IMR-90 (cell line): ENCODE measurements around the gene PIGZ. TPM values are rescaled to one million over a fixed set of nuclear protein-coding genes. Genes with fewer than 3 reads are reported as not detected.

ENCODE experiments used
- ATAC-seq: fragments of 200-7000 bp; cut with Tn5 transposase; 2 replicates; pipeline ENCODE4 v1.9.1; 2020; ENCODE audit warnings: low read depth, mild to moderate bottlenecking, moderate library complexity
- BruUV-seq: library from RNA; stranded (reverse); fragments of 400-500 nt; replicated peaks from 2 replicates; lab custom pipeline; 2021; lab: Mats Ljungman, UMichigan
- CTCF ChIA-PET: fragments of 300-600 bp; formaldehyde crosslinking; extraction: SDS; loops from one replicate; lab custom pipeline; 2021; ENCODE audit warnings: antibody characterized with exemption; lab: Yijun Ruan, JAX
- POLR2A ChIA-PET: fragments of 300-600 bp; sonication (Branson Sonifier 250); formaldehyde crosslinking; loops from one replicate; lab custom pipeline; 2022; ENCODE audit warnings: antibody characterized with exemption; ENCODE audit not compliant: unreplicated experiment; lab: Charles Lee
- DNase-seq: peaks from one replicate; pipeline ENCODE4 v3.0.0; 2013
- H2AFZ ChIP-seq: replicated peaks from 2 replicates; pipeline ENCODE3; 2013; ENCODE audit warnings: low read length, mild to moderate bottlenecking; ENCODE audit not compliant: poor library complexity
- H2AK5ac ChIP-seq: 2 replicates; pipeline ENCODE4 v1.6.1; 2013; ENCODE audit warnings: low read depth, low read length, inconsistent platforms
- H2AK9ac ChIP-seq: replicated peaks from 2 replicates; pipeline ENCODE3; 2013; ENCODE audit warnings: mild to moderate bottlenecking, low read depth, low read length, moderate library complexity; ENCODE audit not compliant: poor library complexity
- H2BK120ac ChIP-seq: 2 replicates; pipeline ENCODE4 v1.6.1; 2013; ENCODE audit warnings: low read depth, low read length, inconsistent platforms
- H2BK15ac ChIP-seq: 3 replicates; pipeline ENCODE4 v1.6.1; 2013; ENCODE audit warnings: low read depth, low read length, inconsistent platforms
- H2BK20ac ChIP-seq: 2 replicates; pipeline ENCODE4 v1.6.1; 2013; ENCODE audit warnings: low read depth, mild to moderate bottlenecking, inconsistent platforms, low read length, moderate library complexity
- H2BK5ac ChIP-seq: 2 replicates; pipeline ENCODE4 v1.6.1; 2013; ENCODE audit warnings: mild to moderate bottlenecking, low read depth, low read length, inconsistent platforms; ENCODE audit not compliant: poor library complexity, severe bottlenecking
- H3K14ac ChIP-seq: replicated peaks from 2 replicates; pipeline ENCODE4 v1.6.1; 2013; ENCODE audit warnings: low read depth, low read length, inconsistent platforms
- H3K18ac ChIP-seq: 2 replicates; pipeline ENCODE4 v1.6.1; 2013; ENCODE audit warnings: low read depth, low read length, control low read depth
- H3K23ac ChIP-seq: 2 replicates; pipeline ENCODE4 v1.6.1; 2013; ENCODE audit warnings: low read depth, low read length, inconsistent platforms
- H3K27ac ChIP-seq: 2 replicates; pipeline ENCODE4 v1.5.1; 2013; ENCODE audit warnings: mild to moderate bottlenecking, control low read depth, low read length; ENCODE audit not compliant: insufficient read depth
- H3K27me3 ChIP-seq: 2 replicates; pipeline ENCODE4 v1.6.1; 2013; ENCODE audit warnings: low read length; ENCODE audit not compliant: control insufficient read depth, insufficient read depth
- H3K36me3 ChIP-seq: 2 replicates; pipeline ENCODE4 v1.6.1; 2013; ENCODE audit warnings: low read length, mixed read lengths; ENCODE audit not compliant: control insufficient read depth, insufficient read depth
- H3K4ac ChIP-seq: 2 replicates; pipeline ENCODE4 v1.6.1; 2013; ENCODE audit warnings: low read depth, low read length, inconsistent platforms
- H3K4me1 ChIP-seq: 2 replicates; pipeline ENCODE4 v1.6.1; 2013; ENCODE audit warnings: low read length, mixed read lengths; ENCODE audit not compliant: control insufficient read depth, insufficient read depth
- H3K4me2 ChIP-seq: 2 replicates; pipeline ENCODE4 v1.6.1; 2013; ENCODE audit warnings: low read depth, mild to moderate bottlenecking, control low read depth, low read length, moderate library complexity
- H3K4me3 ChIP-seq: 2 replicates; pipeline ENCODE4 v1.5.1; 2013; ENCODE audit warnings: low read depth, mild to moderate bottlenecking, control low read depth, low read length, moderate library complexity; ENCODE audit not compliant: insufficient read depth
- H3K56ac ChIP-seq: 2 replicates; pipeline ENCODE4 v1.6.1; 2013; ENCODE audit warnings: low read length, inconsistent platforms; ENCODE audit not compliant: insufficient read depth; ENCODE audit errors: extremely low read depth
- H3K79me1 ChIP-seq, 2 experiments: 2 replicates each; pipeline ENCODE4 v1.6.1; 2013; ENCODE audit warnings: low read length in 2 of 2, inconsistent platforms in 1 of 2, low read depth in 1 of 2
- H3K9ac ChIP-seq: 2 replicates; pipeline ENCODE4 v1.6.1; 2013; ENCODE audit warnings: low read depth, low read length, control low read depth
- H3K9me1 ChIP-seq: 2 replicates; pipeline ENCODE4 v1.6.1; 2013; ENCODE audit warnings: low read length, inconsistent platforms; ENCODE audit not compliant: insufficient read depth
- H3K9me3 ChIP-seq: 2 replicates; pipeline ENCODE4 v1.6.1; 2013; ENCODE audit warnings: low read length; ENCODE audit not compliant: control insufficient read depth, insufficient read depth
- H4K20me1 ChIP-seq: 2 replicates; pipeline ENCODE4 v1.6.1; 2013; ENCODE audit warnings: low read length, inconsistent platforms; ENCODE audit not compliant: insufficient read depth
- H4K5ac ChIP-seq: 2 replicates; pipeline ENCODE4 v1.6.1; 2013; ENCODE audit warnings: mild to moderate bottlenecking, low read depth, low read length, control low read depth
- H4K8ac ChIP-seq, 2 experiments: 2 replicates each; pipeline ENCODE4 v1.6.1; 2013; ENCODE audit warnings: low read depth in 2 of 2, low read length in 2 of 2, control low read depth in 1 of 2, inconsistent platforms in 1 of 2
- H4K91ac ChIP-seq: 2 replicates; pipeline ENCODE4 v1.6.1; 2013; ENCODE audit warnings: low read depth, low read length, inconsistent platforms; ENCODE audit not compliant: insufficient read depth
- BHLHE40 ChIP-seq: fragments of 150-350 bp; IDR thresholded peaks from 2 replicates; pipeline ENCODE4 v1.6.1; 2016; ENCODE audit warnings: mild to moderate bottlenecking, low read depth, low read length
- FOS ChIP-seq: fragments of 150-350 bp; IDR thresholded peaks from 2 replicates; pipeline ENCODE4 v1.6.1; 2016; ENCODE audit warnings: low read depth, low read length
- NFE2L2 ChIP-seq: fragments of 150-350 bp; IDR thresholded peaks from 2 replicates; pipeline ENCODE4 v1.6.1; 2016; ENCODE audit warnings: low read depth, mild to moderate bottlenecking, low read length
- RFX5 ChIP-seq: IDR thresholded peaks from 2 replicates; pipeline ENCODE4 v1.8.0; 2012; ENCODE audit warnings: low read depth, mild to moderate bottlenecking, low read length, moderate library complexity
- WGBS, 2 experiments: methylation state at CpG; one replicate each; pipeline versions ENCODE4 v1.1.5 to v1.1.7; 2013; ENCODE audit warnings: missing lambda C conversion rate in 2 of 2; ENCODE audit not compliant: insufficient read length in 1 of 2; ENCODE audit errors: extremely low coverage in 2 of 2; 5-methylcytosine and 5-hydroxymethylcytosine counted together
- dilution Hi-C: fragments of 300-500 bp; cut with HindIII; formaldehyde crosslinking; loops from one replicate; pipeline ENCODE4 v1.14.3; 2018; ENCODE audit warnings: low sequenced_read_pairs; ENCODE audit not compliant: unreplicated experiment
- in situ Hi-C: fragments of 300-500 bp; cut with MboI; formaldehyde crosslinking; loops from 3 replicates; pipeline ENCODE4 v1.14.3; 2019; ENCODE audit warnings: low sequenced_read_pairs, inconsistent platforms, mixed read lengths
- intact Hi-C: fragments of 100-400 bp; cut with micrococcal nuclease; formaldehyde crosslinking; loops from 2 replicates; pipeline ENCODE4 v1.10.0; 2022
- polyA plus RNA-seq, 3 experiments: library from polyadenylated mRNA; depleted of rRNA; stranded (reverse); fragments of >200 nt; gene quantifications; 2 replicates each; pipeline ENCODE4 v1.2.3, GENCODE V29; 2012; ENCODE audit warnings: low replicate concordance in 1 of 3
- total RNA-seq: library from RNA; depleted of rRNA; stranded (reverse); fragments of >200 nt; gene quantifications from 2 replicates; pipeline ENCODE4 v1.2.3, GENCODE V29; 2012

Gene PIGZ
- total and polyA plus RNA-seq, 2 of the 4 experiments (the other 2 are of a cell fraction): 0.18 to 0.86 TPM

- DNase-seq: no peak
- H3K9ac ChIP-seq: no peak overlapping the region
- CTCF ChIA-PET: no interaction called here
- dilution Hi-C loops: no loop called here
- H2BK5ac ChIP-seq: no peak overlapping the region
- no peak for TF ChIP-seq NFE2L2
- no peak for TF ChIP-seq FOS
- no peak for TF ChIP-seq BHLHE40
- no peak for TF ChIP-seq RFX5
- no peak overlapping the region for H3K56ac ChIP-seq
- no peak overlapping the region for H4K5ac ChIP-seq
- H3K23ac ChIP-seq: no peak overlapping the region
- no peaks in the 10 kb centered on the region; the same call in 1 of the 2 replicates for H3K9me1 ChIP-seq
- H3K9me3 ChIP-seq: no peaks in the 10 kb centered on the region
- no peak overlapping the region for H2AFZ ChIP-seq
- H4K8ac ChIP-seq: no peak overlapping the region
- ATAC-seq: no peak
- H2AK5ac ChIP-seq: no peak overlapping the region
- POLR2A ChIA-PET: no interaction called here
- no peaks in the 10 kb centered on the region for H3K27me3 ChIP-seq
- no TSS peak for BruUV-seq
- H4K20me1 ChIP-seq: no peaks in the 10 kb centered on the region
- WGBS, 2 experiments: no CpG with 5 or more reads among the region's 4 CpGs
- H3K4me2 ChIP-seq: no peak overlapping the region
- H2AK9ac ChIP-seq: no peak overlapping the region
- intact Hi-C loops: no loop called here
- H2BK20ac ChIP-seq: no peak overlapping the region
- H3K18ac ChIP-seq: no peak overlapping the region
- no peak overlapping the region for H2BK120ac ChIP-seq
- in situ Hi-C loops: no loop called here
- H3K79me1 ChIP-seq: peaks cover 5 to 6% of the 10 kb centered on the region in 2 experiments; a peak in 2 of 4 replicates
- H3K14ac ChIP-seq: no peak overlapping the region
- no peak overlapping the region for H3K27ac ChIP-seq
- H3K36me3 ChIP-seq: peaks cover 36% of the 10 kb centered on the region
- H3K4me3 ChIP-seq: no peak overlapping the region
- H3K4ac ChIP-seq: no peak overlapping the region
- no peaks in the 10 kb centered on the region for H3K4me1 ChIP-seq
- no peak overlapping the region for H4K91ac ChIP-seq
- H2BK15ac ChIP-seq: no peak overlapping the region
Measured at GRCh38 chr3:196931157-196931556, 37.5 kb downstream of the PIGZ start.
